ENCODE results near the gene PACSIN1.
A peak's percentile ranks its signal among the peaks of the same experiment; 100 is the strongest.

The PACSIN1 gene

DNA sequence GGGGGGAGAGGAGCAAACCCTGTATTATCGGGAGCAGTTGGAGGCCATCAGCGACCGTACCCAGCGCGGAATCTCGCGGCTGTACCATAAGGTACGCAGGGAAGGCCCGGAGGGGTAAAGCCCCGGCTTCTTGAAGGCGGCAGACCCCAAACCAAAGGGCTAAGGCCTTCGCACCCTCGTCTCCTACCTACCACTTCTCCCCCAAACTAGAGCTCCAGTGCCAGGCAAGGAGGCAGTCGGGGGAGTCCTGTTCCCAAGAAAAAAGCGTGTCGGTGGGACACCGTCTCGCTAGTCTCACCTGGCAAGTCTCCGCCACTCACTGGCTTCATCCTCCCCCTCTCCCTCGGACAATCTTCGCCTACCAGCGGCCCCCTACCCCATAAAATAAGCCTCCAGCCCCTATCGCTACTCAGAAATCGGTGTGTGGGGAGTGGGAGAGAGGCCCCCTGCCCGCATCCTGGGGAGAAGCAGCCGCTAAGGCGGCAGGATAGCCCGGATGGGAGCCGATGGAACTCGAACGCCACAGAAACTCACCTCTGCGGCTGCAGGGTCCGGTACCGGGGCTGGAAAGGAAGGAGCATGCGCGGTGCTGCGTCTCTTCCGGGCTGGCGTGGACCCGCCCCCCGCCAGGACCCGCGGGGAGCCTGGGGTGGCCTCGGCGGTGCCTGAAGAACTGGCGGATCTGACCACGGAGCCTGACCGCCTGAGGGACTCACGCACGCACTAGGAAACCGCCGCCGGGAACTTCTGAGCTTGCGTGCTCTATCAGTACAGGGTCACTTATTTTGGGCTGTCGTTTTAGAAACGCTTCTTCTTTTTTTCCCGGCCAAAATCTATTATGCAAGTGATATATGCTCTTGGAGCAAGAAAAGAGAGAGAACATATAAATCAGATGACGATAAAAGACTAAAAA is 40.1 kb upstream of the PACSIN1 start, which contains the start of gene RPS10:
Gene RPS10 (minus strand): TSS at position 572 of the 913 bp plus-strand sequence. CDS start 848 bp downstream, outside the sequence.
- 0% methylated on average over 40 of the region's 58 CpGs for WGBS (ENCODE audit: insufficient coverage)
- Histone ChIP-seq H3K27me3 (replicated peaks in 2 of 5; ENCODE audit: control insufficient read depth in 4 of 5, insufficient read depth in 5 of 5, low read length in 4 of 5) (no peaks in the 10 kb centered on the region), H3K27ac (ENCODE audit: insufficient read depth in 1 of 2, low read depth in 1 of 2, low read length in 2 of 2, poor library complexity in 1 of 2, severe bottlenecking in 2 of 2) (peak within 1 kb of the TSS; percentile 89 to 96), H3K36me3 (ENCODE audit: control insufficient read depth in 4 of 4, insufficient read depth in 4 of 4, low read length in 3 of 4) (peaks cover 20 to 40% (median 33%) of the 10 kb centered on the region in 4 experiments), H3K9me3 (ENCODE audit: control extremely low read depth in 1 of 5, control insufficient read depth in 4 of 5, insufficient read depth in 2 of 5, low read depth in 1 of 5, low read length in 4 of 5) (no peaks in the 10 kb centered on the region), H3K4me1 (ENCODE audit: control extremely low read depth in 1 of 4, control insufficient read depth in 4 of 4, insufficient read depth in 4 of 4, low read length in 3 of 4) (peaks cover 0 to 21% (median 14%) of the 10 kb centered on the region in 4 experiments), H3K4me3 (ENCODE audit: control insufficient read depth in 1 of 7, extremely low read depth in 1 of 7, insufficient read depth in 4 of 7, low read depth in 2 of 7, low read length in 6 of 7) (peak within 1 kb of the TSS; percentile 71 to 99 (median 88))
- ChIA-PET CTCF (interaction anchor here (0.6 to 3.8 kb wide), 4 partner anchors 10 to 184 kb away, joined by 3 to 26 read pairs (median 4); no protein-coding TSS in a partner anchor), POLR2A (interaction anchor here (0.5 to 2.4 kb wide), 3 partner anchors 11 to 322 kb away, joined by 3 to 7 read pairs (median 3); partner anchors contain the start of gene HMGA1)
- DNase-seq, result peak; percentile 89 to 92 (median 91)

DNA sequence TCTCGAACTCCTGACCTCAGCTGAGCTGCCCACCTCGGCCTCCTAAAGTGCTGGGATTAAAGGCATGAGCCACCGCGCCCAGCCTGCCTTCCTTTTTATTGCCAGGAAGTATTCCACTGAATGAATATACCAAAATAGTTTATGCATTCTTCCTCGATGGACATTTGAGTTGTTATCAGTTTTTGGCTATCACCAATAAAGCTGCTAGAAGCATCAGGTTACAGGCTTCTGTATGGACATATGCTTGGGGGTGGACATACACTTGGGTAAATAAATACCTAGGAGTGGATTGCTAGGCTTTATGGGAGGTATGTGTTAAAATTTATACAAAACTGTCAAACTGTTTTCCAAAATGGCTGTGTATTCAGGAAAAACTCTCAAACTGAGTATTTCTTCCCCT is 30.0 kb upstream of the PACSIN1 start:
- ChIA-PET CTCF (interaction anchor here (1.3 kb wide), 1 partner anchor 21 kb away, joined by 6 read pairs; no protein-coding TSS in a partner anchor), POLR2A (no interaction called here)
- no peak overlapping the region for H3K27ac ChIP-seq (ENCODE audit: insufficient read depth in 1 of 2, low read depth in 1 of 2, low read length in 2 of 2, poor library complexity in 1 of 2, severe bottlenecking in 2 of 2)
- H3K9me3 ChIP-seq (ENCODE audit: control extremely low read depth in 1 of 5, control insufficient read depth in 4 of 5, insufficient read depth in 2 of 5, low read depth in 1 of 5, low read length in 4 of 5), result peaks cover 0 to 5% (median 0%) of the 10 kb centered on the region in 5 experiments
- 100% methylated on average over 2 of the region's 5 CpGs for WGBS (ENCODE audit: insufficient coverage)
- no peaks in the 10 kb centered on the region for H3K27me3 ChIP-seq (replicated peaks in 2 of 5; ENCODE audit: control insufficient read depth in 4 of 5, insufficient read depth in 5 of 5, low read length in 4 of 5)
- H3K4me3 ChIP-seq (ENCODE audit: control insufficient read depth in 1 of 7, extremely low read depth in 1 of 7, insufficient read depth in 4 of 7, low read depth in 2 of 7, low read length in 6 of 7), result no peak overlapping the region
- H3K36me3 ChIP-seq (ENCODE audit: control insufficient read depth in 4 of 4, insufficient read depth in 4 of 4, low read length in 3 of 4), result no peaks in the 10 kb centered on the region
- DNase-seq, result no peak
- H3K4me1 ChIP-seq (ENCODE audit: control extremely low read depth in 1 of 4, control insufficient read depth in 4 of 4, insufficient read depth in 4 of 4, low read length in 3 of 4), result no peaks in the 10 kb centered on the region

- POLR2A ChIA-PET, result no interaction called here
Observed at GRCh38 chr6:34436803-34437643, 28.9 kb upstream of the PACSIN1 start.

DNA sequence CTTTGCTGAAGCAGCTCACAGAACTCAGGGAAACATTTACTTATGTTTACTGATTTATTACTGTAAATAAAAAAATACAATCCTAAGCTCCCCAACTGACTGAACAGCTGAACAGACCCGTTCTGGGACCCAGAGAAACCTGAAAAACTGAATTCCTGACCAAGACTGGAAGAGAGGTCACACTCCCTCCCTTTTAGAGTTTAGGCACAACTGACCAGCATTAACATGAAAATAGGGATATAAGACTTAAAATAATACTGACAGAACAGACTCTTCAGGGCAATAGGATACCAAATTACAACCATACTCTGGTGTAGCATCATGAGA is 28.3 kb upstream of the PACSIN1 start:
- no peaks in the 10 kb centered on the region for H3K36me3 ChIP-seq (ENCODE audit: control insufficient read depth in 4 of 4, insufficient read depth in 4 of 4, low read length in 3 of 4)
- H3K4me3 ChIP-seq (ENCODE audit: control insufficient read depth in 1 of 7, extremely low read depth in 1 of 7, insufficient read depth in 4 of 7, low read depth in 2 of 7, low read length in 6 of 7), result no peak overlapping the region
- no peaks in the 10 kb centered on the region for H3K4me1 ChIP-seq (ENCODE audit: control extremely low read depth in 1 of 4, control insufficient read depth in 4 of 4, insufficient read depth in 4 of 4, low read length in 3 of 4)
- H3K9me3 ChIP-seq (ENCODE audit: control extremely low read depth in 1 of 5, control insufficient read depth in 4 of 5, insufficient read depth in 2 of 5, low read depth in 1 of 5, low read length in 4 of 5), result peaks cover 0 to 2% (median 0%) of the 10 kb centered on the region in 5 experiments
- DNase-seq, result no peak
- 83% methylated on average over 1 of the region's 1 CpG for WGBS (ENCODE audit: insufficient coverage)
- no peaks in the 10 kb centered on the region for H3K27me3 ChIP-seq (replicated peaks in 2 of 5; ENCODE audit: control insufficient read depth in 4 of 5, insufficient read depth in 5 of 5, low read length in 4 of 5)
- CTCF ChIA-PET, result no interaction called here
- no peak overlapping the region for H3K27ac ChIP-seq (ENCODE audit: insufficient read depth in 1 of 2, low read depth in 1 of 2, low read length in 2 of 2, poor library complexity in 1 of 2, severe bottlenecking in 2 of 2)
- POLR2A ChIA-PET, result no interaction called here

More at GRCh38 chr6:34436803-34437643, 28.9 kb upstream of the PACSIN1 start:
- Histone ChIP-seq H3K4me3 (ENCODE audit: control insufficient read depth in 1 of 7, extremely low read depth in 1 of 7, insufficient read depth in 4 of 7, low read depth in 2 of 7, low read length in 6 of 7) (no peak overlapping the region), H3K9me3 (ENCODE audit: control extremely low read depth in 1 of 5, control insufficient read depth in 4 of 5, insufficient read depth in 2 of 5, low read depth in 1 of 5, low read length in 4 of 5) (peaks cover 0 to 2% (median 0%) of the 10 kb centered on the region in 5 experiments), H3K36me3 (ENCODE audit: control insufficient read depth in 4 of 4, insufficient read depth in 4 of 4, low read length in 3 of 4) (no peaks in the 10 kb centered on the region), H3K27ac (ENCODE audit: insufficient read depth in 1 of 2, low read depth in 1 of 2, low read length in 2 of 2, poor library complexity in 1 of 2, severe bottlenecking in 2 of 2) (no peak overlapping the region), H3K27me3 (replicated peaks in 2 of 5; ENCODE audit: control insufficient read depth in 4 of 5, insufficient read depth in 5 of 5, low read length in 4 of 5) (no peaks in the 10 kb centered on the region), H3K4me1 (ENCODE audit: control extremely low read depth in 1 of 4, control insufficient read depth in 4 of 4, insufficient read depth in 4 of 4, low read length in 3 of 4) (no peaks in the 10 kb centered on the region)
- CTCF ChIA-PET, result interaction anchor here (0.7 to 1.3 kb wide), 2 partner anchors 8 to 22 kb away, joined by 3 to 6 read pairs; no protein-coding TSS in a partner anchor
- WGBS (ENCODE audit: insufficient coverage), result 98% methylated on average over 27 of the region's 38 CpGs
- DNase-seq, result no peak

DNA sequence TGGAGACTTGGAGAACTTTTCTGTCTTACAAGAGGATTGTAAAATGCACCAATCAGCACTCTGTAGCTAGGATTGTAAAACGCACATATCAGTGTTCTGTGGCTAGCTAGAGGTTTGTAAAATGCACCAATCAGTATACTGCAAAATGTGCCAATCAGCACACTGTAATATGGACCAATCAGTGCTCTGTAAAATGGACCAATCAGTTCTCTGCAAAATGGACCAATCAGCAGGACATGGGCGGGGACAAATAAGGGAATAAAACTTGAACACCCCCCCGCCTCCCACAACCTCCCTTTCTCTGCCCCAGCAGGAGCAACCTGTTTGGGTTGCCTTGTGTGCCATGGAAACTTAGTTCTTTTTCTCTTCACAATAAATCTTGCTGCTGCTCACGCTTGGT is 27.2 kb upstream of the PACSIN1 start:
- H3K27me3 ChIP-seq (replicated peaks in 2 of 5; ENCODE audit: control insufficient read depth in 4 of 5, insufficient read depth in 5 of 5, low read length in 4 of 5), result no peaks in the 10 kb centered on the region
- no peaks in the 10 kb centered on the region for H3K4me1 ChIP-seq (ENCODE audit: control extremely low read depth in 1 of 4, control insufficient read depth in 4 of 4, insufficient read depth in 4 of 4, low read length in 3 of 4)
- H3K36me3 ChIP-seq (ENCODE audit: control insufficient read depth in 4 of 4, insufficient read depth in 4 of 4, low read length in 3 of 4), result no peaks in the 10 kb centered on the region
- DNase-seq, result peak in 1 of 3 donors; percentile 19
- no peak overlapping the region for H3K27ac ChIP-seq (ENCODE audit: insufficient read depth in 1 of 2, low read depth in 1 of 2, low read length in 2 of 2, poor library complexity in 1 of 2, severe bottlenecking in 2 of 2)
- ChIA-PET CTCF (no interaction called here), POLR2A (no interaction called here)
- peaks cover 0 to 2% (median 0%) of the 10 kb centered on the region in 5 experiments for H3K9me3 ChIP-seq (ENCODE audit: control extremely low read depth in 1 of 5, control insufficient read depth in 4 of 5, insufficient read depth in 2 of 5, low read depth in 1 of 5, low read length in 4 of 5)
- H3K4me3 ChIP-seq (ENCODE audit: control insufficient read depth in 1 of 7, extremely low read depth in 1 of 7, insufficient read depth in 4 of 7, low read depth in 2 of 7, low read length in 6 of 7), result no peak overlapping the region
- 93% methylated on average over 2 of the region's 4 CpGs for WGBS (ENCODE audit: insufficient coverage)

- WGBS (ENCODE audit: insufficient coverage), result 100% methylated on average over 1 of the region's 3 CpGs
- Histone ChIP-seq H3K9me3 (ENCODE audit: control extremely low read depth in 1 of 5, control insufficient read depth in 4 of 5, insufficient read depth in 2 of 5, low read depth in 1 of 5, low read length in 4 of 5) (peaks cover 0 to 2% (median 0%) of the 10 kb centered on the region in 5 experiments), H3K27ac (ENCODE audit: insufficient read depth in 1 of 2, low read depth in 1 of 2, low read length in 2 of 2, poor library complexity in 1 of 2, severe bottlenecking in 2 of 2) (no peak overlapping the region), H3K27me3 (replicated peaks in 2 of 5; ENCODE audit: control insufficient read depth in 4 of 5, insufficient read depth in 5 of 5, low read length in 4 of 5) (no peaks in the 10 kb centered on the region), H3K4me3 (ENCODE audit: control insufficient read depth in 1 of 7, extremely low read depth in 1 of 7, insufficient read depth in 4 of 7, low read depth in 2 of 7, low read length in 6 of 7) (no peak overlapping the region), H3K4me1 (ENCODE audit: control extremely low read depth in 1 of 4, control insufficient read depth in 4 of 4, insufficient read depth in 4 of 4, low read length in 3 of 4) (no peaks in the 10 kb centered on the region), H3K36me3 (ENCODE audit: control insufficient read depth in 4 of 4, insufficient read depth in 4 of 4, low read length in 3 of 4) (no peaks in the 10 kb centered on the region)
- ChIA-PET POLR2A (no interaction called here), CTCF (no interaction called here)
- DNase-seq, result no peak
Observed at GRCh38 chr6:34439442-34439841, 26.4 kb upstream of the PACSIN1 start.
